HG02884 (cell line): ENCODE results near the gene VTI1A.

Experiments
- ATAC-seq: cut with Tn5 transposase; IDR thresholded peaks from one replicate; pipeline ENCODE4 v1.9.1; 2021; ENCODE audit warnings: mild to moderate bottlenecking, moderate library complexity; ENCODE audit not compliant: unreplicated experiment

Gene VTI1A

GRCh38 chr10:112746329-112746728, 299.3 kb downstream of the VTI1A start:
- no peak for ATAC-seq

- ATAC-seq, result no peak
Measured at GRCh38 chr10:112750427-112751167, 303.6 kb downstream of the VTI1A start.

GRCh38 chr10:112751651-112752050, 304.6 kb downstream of the VTI1A start:
- no peak for ATAC-seq

GRCh38 chr10:112752288-112752687, 305.3 kb downstream of the VTI1A start:
- no peak for ATAC-seq

GRCh38 chr10:112753961-112754411, 307.0 kb downstream of the VTI1A start:
- no peak for ATAC-seq

- no peak for ATAC-seq
Measured at GRCh38 chr10:112755446-112756234, 308.6 kb downstream of the VTI1A start.

- ATAC-seq, result no peak
Measured at GRCh38 chr10:112756235-112756527, 309.2 kb downstream of the VTI1A start.

- no peak for ATAC-seq
Measured at GRCh38 chr10:112758961-112759360, 311.9 kb downstream of the VTI1A start.

GRCh38 chr10:112759496-112759895, 312.5 kb downstream of the VTI1A start:
- ATAC-seq, result no peak

GRCh38 chr10:112761256-112761655, 314.2 kb downstream of the VTI1A start:
- no peak for ATAC-seq

GRCh38 chr10:112763916-112764520, 317.0 kb downstream of the VTI1A start:
- no peak for ATAC-seq

- no peak for ATAC-seq
Measured at GRCh38 chr10:112765717-112766235, 318.8 kb downstream of the VTI1A start.

GRCh38 chr10:112766636-112767035, 319.6 kb downstream of the VTI1A start:
- ATAC-seq, result no peak

GRCh38 chr10:112767156-112767555, 320.1 kb downstream of the VTI1A start:
- no peak for ATAC-seq

- no peak for ATAC-seq
Measured at GRCh38 chr10:112768121-112768520, 321.1 kb downstream of the VTI1A start.

- ATAC-seq, result no peak
Measured at GRCh38 chr10:112769081-112769480, 322.1 kb downstream of the VTI1A start.

GRCh38 chr10:112769611-112770370, 322.8 kb downstream of the VTI1A start:
- no peak for ATAC-seq

- no peak for ATAC-seq
Measured at GRCh38 chr10:112771733-112772132, 324.7 kb downstream of the VTI1A start.

- ATAC-seq, result no peak
Measured at GRCh38 chr10:112773783-112774182, 326.8 kb downstream of the VTI1A start.

- no peak for ATAC-seq
Measured at GRCh38 chr10:112774210-112774609, 327.2 kb downstream of the VTI1A start.

- no peak for ATAC-seq
Measured at GRCh38 chr10:112774798-112775197, 327.8 kb downstream of the VTI1A start.
